ENCODE results near the gene CLK2. TPM values are rescaled to one million over a fixed set of nuclear protein-coding genes. Genes with fewer than 3 reads are reported as not detected.

CLK2 gene
- total and polyA plus RNA-seq, 2 of the 13 experiments (the other 11 are each of a cell fraction or from before 2014, with no cell fraction given) = 20.1 to 73.5 TPM

- 0 out of 2 replicates have a peak, but pooled peaks have one; percentile 45 for TF ChIP-seq KLF15 (CRISPR knock-in tag; IDR thresholded peaks at IDR 0.05; ENCODE audit: borderline replicate concordance)
- peak; percentile 41 for TF ChIP-seq PAXIP1 (CRISPR knock-in tag; conservative IDR thresholded peaks at IDR 0.05)
- TF ChIP-seq ZSCAN12 (CRISPR knock-in tag; IDR thresholded peaks at IDR 0.05) = no peak
- no peak for TF ChIP-seq ZNF740 (CRISPR knock-in tag; IDR thresholded peaks at IDR 0.05)
- TF ChIP-seq SALL1 (CRISPR knock-in tag; IDR thresholded peaks at IDR 0.05) = peak; percentile 75
- peak; percentile 76 for TF ChIP-seq SKI (IDR thresholded peaks at IDR 0.05; ENCODE audit: partially characterized antibody)
- peak; percentile 99 for TF ChIP-seq TFDP2 (CRISPR knock-in tag; IDR thresholded peaks at IDR 0.05)
- TF ChIP-seq HBP1 (CRISPR knock-in tag; IDR thresholded peaks at IDR 0.05; ENCODE audit: low read depth) = peak; percentile 70; the same call in 1 of the 2 replicates
- TF ChIP-seq PHF8 (CRISPR knock-in tag; IDR thresholded peaks at IDR 0.05) = peak; percentile 71
- TF ChIP-seq LRRFIP1 (CRISPR knock-in tag; conservative IDR thresholded peaks at IDR 0.05) = no peak
- peak; percentile 20; the same call in 1 of the 2 replicates for TF ChIP-seq ZNF746 (CRISPR knock-in tag; IDR thresholded peaks at IDR 0.05)
- TF ChIP-seq ARNT2 (CRISPR knock-in tag; IDR thresholded peaks at IDR 0.05; ENCODE audit: low read depth) = 0 out of 2 replicates have a peak, but pooled peaks have one; percentile 44
- peak; percentile 78; the same call in 1 of the 2 replicates for TF ChIP-seq SIN3B (IDR thresholded peaks at IDR 0.05; ENCODE audit: low read length)
- TF ChIP-seq NR0B2 (CRISPR knock-in tag; IDR thresholded peaks at IDR 0.05) = 0 out of 2 replicates have a peak, but pooled peaks have one; percentile 22
- no peak for TF ChIP-seq ZBTB34 (CRISPR knock-in tag; IDR thresholded peaks at IDR 0.05)
- TF ChIP-seq ZNF337 (CRISPR knock-in tag; IDR thresholded peaks at IDR 0.05; ENCODE audit: borderline replicate concordance, low read depth) = no peak
Observed at GRCh38 chr1:155277070-155277901, 4.0 kb upstream of the CLK2 start, which contains the start of gene HCN3 (continued).

Data from HepG2 (cell line).